ENCODE data around the gene RAPGEF4. TPM values are rescaled to one million over a fixed set of nuclear protein-coding genes. Genes with fewer than 3 reads are reported as not detected.

The RAPGEF4 gene
- total RNA-seq, 1 experiment from 2014 or later, result 1.4 TPM

DNA sequence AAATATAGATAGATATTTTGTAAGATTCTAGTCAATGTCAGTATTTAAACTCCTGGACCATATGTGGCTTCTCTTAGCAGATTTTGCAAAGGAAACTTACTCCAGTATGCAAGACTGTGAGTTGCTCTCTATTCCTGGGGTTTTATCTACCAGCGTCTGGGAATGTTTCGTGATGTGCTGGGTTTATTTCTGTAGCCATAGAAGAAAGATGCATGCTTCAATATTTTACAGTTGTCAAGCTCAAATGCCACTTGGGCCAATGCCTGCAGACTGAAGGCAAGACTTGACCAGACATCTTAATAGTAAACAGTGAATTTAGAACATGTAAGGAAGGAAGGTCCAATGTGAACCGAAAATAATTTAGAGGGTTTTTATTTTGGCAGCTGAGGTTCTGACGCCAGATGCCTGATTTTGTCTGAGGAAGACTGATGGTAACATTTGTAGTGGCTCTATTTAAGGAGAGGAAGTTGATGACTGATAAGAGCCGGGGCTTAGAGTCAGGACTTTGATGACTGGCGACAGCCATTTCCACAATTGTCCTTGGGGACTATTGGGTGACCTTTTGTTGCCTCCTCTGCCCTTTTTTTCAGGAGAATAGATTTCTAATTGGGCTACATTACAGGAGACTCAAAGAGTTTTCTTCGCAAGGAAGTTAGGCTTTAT is 154.3 kb downstream of the RAPGEF4 start:
- Histone ChIP-seq H4K8ac (replicated peaks; ENCODE audit: insufficient read length, low read depth, low read length) (no peak overlapping the region), H2BK12ac (ENCODE audit: insufficient read length, low read depth, low read length) (no peak overlapping the region), H2BK120ac (ENCODE audit: low read depth, low read length, poor library complexity, severe bottlenecking) (no peak overlapping the region), H4K91ac (ENCODE audit: insufficient read length, low read depth, low read length) (no peak overlapping the region), H3K79me1 (ENCODE audit: insufficient read depth, low read depth, low read length, poor library complexity, severe bottlenecking) (no peaks in the 10 kb centered on the region), H4K20me1 (ENCODE audit: control insufficient read depth, insufficient read depth, insufficient read length) (no peaks in the 10 kb centered on the region), H3K27ac (ENCODE audit: insufficient read length, low read depth, low read length) (no peak overlapping the region), H3K56ac (ENCODE audit: insufficient read length, low read depth, low read length) (no peak overlapping the region), H3K23me2 (ENCODE audit: insufficient read length, low read depth, low read length, poor library complexity, severe bottlenecking) (no peaks in the 10 kb centered on the region), H3K4me1 (ENCODE audit: insufficient read depth, low read length) (no peaks in the 10 kb centered on the region; the same call in 1 of the 2 replicates), H3K4ac (ENCODE audit: low read depth, low read length) (no peak overlapping the region), H3T11ph (ENCODE audit: low read length) (no peak overlapping the region), H3K9ac (ENCODE audit: extremely low read depth, insufficient read length, low read length) (no peak overlapping the region), H3K4me2 (ENCODE audit: insufficient read depth, insufficient read length, low read length) (no peak overlapping the region), H3K27me3 (ENCODE audit: insufficient read depth, low read length) (no peaks in the 10 kb centered on the region), H2BK15ac (ENCODE audit: low read depth, low read length) (no peak overlapping the region), H2BK20ac (ENCODE audit: low read depth, low read length, poor library complexity, severe bottlenecking) (no peak overlapping the region), H2AK5ac (ENCODE audit: insufficient read length, low read length) (no peak overlapping the region), H2BK5ac (ENCODE audit: insufficient read length, low read length) (no peak overlapping the region), H3K23ac (ENCODE audit: insufficient read length, low read depth, low read length) (no peak overlapping the region), H4K5ac (ENCODE audit: insufficient read length, low read depth, low read length) (no peak overlapping the region), H3K18ac (ENCODE audit: insufficient read length, low read depth, low read length) (no peak overlapping the region), H3K9me3 (ENCODE audit: control insufficient read depth, low read depth, low read length) (no peaks in the 10 kb centered on the region), H3K14ac (ENCODE audit: insufficient read depth, low read length) (no peak overlapping the region), H2AFZ (ENCODE audit: low read length) (no peak overlapping the region), H3K79me2 (ENCODE audit: insufficient read depth, low read length) (no peaks in the 10 kb centered on the region)
- WGBS (ENCODE audit: extremely low coverage, insufficient read length, low lambda C conversion rate), result no CpG with 5 or more reads among the region's 7 CpGs
- TF ChIP-seq, protein P1, sequence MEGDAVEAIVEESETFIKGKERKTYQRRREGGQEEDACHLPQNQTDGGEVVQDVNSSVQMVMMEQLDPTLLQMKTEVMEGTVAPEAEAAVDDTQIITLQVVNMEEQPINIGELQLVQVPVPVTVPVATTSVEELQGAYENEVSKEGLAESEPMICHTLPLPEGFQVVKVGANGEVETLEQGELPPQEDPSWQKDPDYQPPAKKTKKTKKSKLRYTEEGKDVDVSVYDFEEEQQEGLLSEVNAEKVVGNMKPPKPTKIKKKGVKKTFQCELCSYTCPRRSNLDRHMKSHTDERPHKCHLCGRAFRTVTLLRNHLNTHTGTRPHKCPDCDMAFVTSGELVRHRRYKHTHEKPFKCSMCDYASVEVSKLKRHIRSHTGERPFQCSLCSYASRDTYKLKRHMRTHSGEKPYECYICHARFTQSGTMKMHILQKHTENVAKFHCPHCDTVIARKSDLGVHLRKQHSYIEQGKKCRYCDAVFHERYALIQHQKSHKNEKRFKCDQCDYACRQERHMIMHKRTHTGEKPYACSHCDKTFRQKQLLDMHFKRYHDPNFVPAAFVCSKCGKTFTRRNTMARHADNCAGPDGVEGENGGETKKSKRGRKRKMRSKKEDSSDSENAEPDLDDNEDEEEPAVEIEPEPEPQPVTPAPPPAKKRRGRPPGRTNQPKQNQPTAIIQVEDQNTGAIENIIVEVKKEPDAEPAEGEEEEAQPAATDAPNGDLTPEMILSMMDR (conservative IDR thresholded peaks at IDR 0.05), result no peak
- DNase-seq, result no peak
- Mint-ChIP-seq H3K36me3 (ENCODE audit: insufficient read depth in 1 of 3, low read depth in 3 of 3) (no peaks in the 10 kb centered on the region), H3K9me3 (no peaks in the 10 kb centered on the region), H3K27ac (no peak overlapping the region), H3K27me3 (ENCODE audit: low read depth) (no peaks in the 10 kb centered on the region; the same call in 1 of the 2 replicates), H3K4me1 (peaks cover 0 to 3% of the 10 kb centered on the region in 2 experiments; a peak in 1 of 4 replicates), H3K4me3 (no peak overlapping the region)
